HepG2 (cell line): Measurements from ENCODE around the gene TDRD3.

ENCODE experiments used
- CHD2 ChIP-seq: IDR thresholded peaks from 2 replicates; pipeline ENCODE4 v1.6.1; 2011; ENCODE audit warnings: low read depth, low read length, improper control_type of control experiment
- CREB1 ChIP-seq, 2 experiments: fragments of 450-650 bp in 1 of 2; IDR thresholded peaks; 2 replicates each; pipeline ENCODE4 v1.6.1; 2016 to 2017; ENCODE audit warnings: control low read depth in 1 of 2, mild to moderate bottlenecking in 1 of 2, missing compliant biosample characterization in 1 of 2, missing genetic modification characterization in 1 of 2
- ETV6 ChIP-seq: sonication (generic); formaldehyde crosslinking; conservative IDR thresholded peaks from 2 replicates; pipeline ENCODE4 v1.4.0; 2020; ENCODE audit warnings: missing genetic modification reagents
- IKZF1 ChIP-seq: fragments of 450-650 bp; IDR thresholded peaks from 2 replicates; pipeline ENCODE4 v1.7.1; 2016
- NFE2L2 ChIP-seq: fragments of 150-350 bp; IDR thresholded peaks from 2 replicates; pipeline ENCODE4 v1.6.1; 2014; ENCODE audit warnings: low read length
- POLR2A ChIP-seq, 2 experiments: IDR thresholded peaks; 2 replicates each; pipeline ENCODE4 v1.6.1; 2011; ENCODE audit warnings: low read depth in 2 of 2, low read length in 2 of 2, mild to moderate bottlenecking in 1 of 2, moderate library complexity in 1 of 2; ENCODE audit not compliant: insufficient read depth in 1 of 2
- REXO4 ChIP-seq: sonication (generic); formaldehyde crosslinking; IDR thresholded peaks from 2 replicates; pipeline ENCODE4 v1.8.0; 2022; ENCODE audit warnings: missing genetic modification reagents, mild to moderate bottlenecking, borderline replicate concordance
- SOX13 ChIP-seq, 3 experiments: fragments of 450-650 bp in 1 of 3; sonication (generic) in 1 of 3; formaldehyde crosslinking in 1 of 3; IDR thresholded peaks in 2 of 3; conservative IDR thresholded peaks in 1 of 3; 2 replicates each; pipeline versions ENCODE4 v1.5.0 to v1.6.1; 2016 to 2020; ENCODE audit warnings: antibody characterized with exemption in 1 of 3, mild to moderate bottlenecking in 1 of 3, missing compliant biosample characterization in 1 of 3, missing genetic modification reagents in 1 of 3, moderate library complexity in 1 of 3
- TOE1 ChIP-seq: sonication (generic); formaldehyde crosslinking; IDR thresholded peaks from 2 replicates; pipeline ENCODE4 v1.4.0; 2020; ENCODE audit warnings: mild to moderate bottlenecking, missing genetic modification reagents
- ZNF207 ChIP-seq: fragments of 450-650 bp; IDR thresholded peaks from 2 replicates; pipeline ENCODE4 v1.6.1; 2016; ENCODE audit warnings: antibody characterized with exemption, borderline replicate concordance
- TF ChIP-seq, protein P1 (sequence below): sonication (generic); formaldehyde crosslinking; IDR thresholded peaks from 2 replicates; pipeline ENCODE4 v1.8.0; 2022; ENCODE audit warnings: mild to moderate bottlenecking, missing genetic modification reagents, moderate library complexity
- TF ChIP-seq, protein P2 (sequence below), 2 experiments: IDR thresholded peaks; 2 replicates each; pipeline ENCODE4 v1.6.1; 2011 to 2012; ENCODE audit warnings: low read length in 2 of 2, borderline replicate concordance in 1 of 2, low read depth in 1 of 2, mild to moderate bottlenecking in 1 of 2, moderate library complexity in 1 of 2
- TF ChIP-seq, protein P3 (sequence below): sonication (generic); formaldehyde crosslinking; IDR thresholded peaks from 2 replicates; pipeline ENCODE4 v1.4.0; 2020; ENCODE audit warnings: missing genetic modification reagents

DNA sequence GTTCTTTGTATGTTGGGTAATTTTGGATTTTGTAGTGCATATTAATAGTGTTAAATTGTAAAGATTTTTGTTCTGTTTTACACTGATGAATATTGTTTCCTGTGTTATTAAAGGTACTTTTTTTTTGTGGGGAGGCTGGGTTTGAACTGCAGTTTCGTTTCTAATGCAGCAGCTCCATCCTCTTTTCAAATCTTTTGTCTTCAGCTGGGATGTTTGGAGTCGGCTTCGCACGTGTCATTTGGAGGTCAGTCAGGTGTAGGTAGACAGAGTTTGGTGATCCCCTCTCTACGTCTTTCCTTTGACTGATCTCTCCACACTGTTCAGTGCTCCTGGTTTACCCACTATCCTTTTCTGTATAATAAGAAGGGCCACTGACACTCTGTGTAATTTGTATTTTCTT lies 30.3 kb downstream of the TDRD3 start:
- TF ChIP-seq ETV6 (no peak), SOX13 (IDR thresholded peaks at IDR 0.05) (no peak), SOX13 (CRISPR knock-in tag; conservative IDR thresholded peaks at IDR 0.05 in 1 of 2, IDR thresholded peaks at IDR 0.05 in 1 of 2) (no peak), CHD2 (no peak), CREB1 (IDR thresholded peaks at IDR 0.05) (no peak), CREB1 (CRISPR knock-in tag; IDR thresholded peaks at IDR 0.05) (no peak), NFE2L2 (no peak), ZNF207 (no peak), REXO4 (CRISPR knock-in tag) (no peak), POLR2A (IDR thresholded peaks at IDR 0.05; ENCODE audit: insufficient read depth in 1 of 2, low read depth in 2 of 2, low read length in 2 of 2) (no peak), TOE1 (no peak), IKZF1 (no peak)
- TF ChIP-seq, protein P1, sequence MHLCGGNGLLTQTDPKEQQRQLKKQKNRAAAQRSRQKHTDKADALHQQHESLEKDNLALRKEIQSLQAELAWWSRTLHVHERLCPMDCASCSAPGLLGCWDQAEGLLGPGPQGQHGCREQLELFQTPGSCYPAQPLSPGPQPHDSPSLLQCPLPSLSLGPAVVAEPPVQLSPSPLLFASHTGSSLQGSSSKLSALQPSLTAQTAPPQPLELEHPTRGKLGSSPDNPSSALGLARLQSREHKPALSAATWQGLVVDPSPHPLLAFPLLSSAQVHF = no peak
- TF ChIP-seq, protein P2, sequence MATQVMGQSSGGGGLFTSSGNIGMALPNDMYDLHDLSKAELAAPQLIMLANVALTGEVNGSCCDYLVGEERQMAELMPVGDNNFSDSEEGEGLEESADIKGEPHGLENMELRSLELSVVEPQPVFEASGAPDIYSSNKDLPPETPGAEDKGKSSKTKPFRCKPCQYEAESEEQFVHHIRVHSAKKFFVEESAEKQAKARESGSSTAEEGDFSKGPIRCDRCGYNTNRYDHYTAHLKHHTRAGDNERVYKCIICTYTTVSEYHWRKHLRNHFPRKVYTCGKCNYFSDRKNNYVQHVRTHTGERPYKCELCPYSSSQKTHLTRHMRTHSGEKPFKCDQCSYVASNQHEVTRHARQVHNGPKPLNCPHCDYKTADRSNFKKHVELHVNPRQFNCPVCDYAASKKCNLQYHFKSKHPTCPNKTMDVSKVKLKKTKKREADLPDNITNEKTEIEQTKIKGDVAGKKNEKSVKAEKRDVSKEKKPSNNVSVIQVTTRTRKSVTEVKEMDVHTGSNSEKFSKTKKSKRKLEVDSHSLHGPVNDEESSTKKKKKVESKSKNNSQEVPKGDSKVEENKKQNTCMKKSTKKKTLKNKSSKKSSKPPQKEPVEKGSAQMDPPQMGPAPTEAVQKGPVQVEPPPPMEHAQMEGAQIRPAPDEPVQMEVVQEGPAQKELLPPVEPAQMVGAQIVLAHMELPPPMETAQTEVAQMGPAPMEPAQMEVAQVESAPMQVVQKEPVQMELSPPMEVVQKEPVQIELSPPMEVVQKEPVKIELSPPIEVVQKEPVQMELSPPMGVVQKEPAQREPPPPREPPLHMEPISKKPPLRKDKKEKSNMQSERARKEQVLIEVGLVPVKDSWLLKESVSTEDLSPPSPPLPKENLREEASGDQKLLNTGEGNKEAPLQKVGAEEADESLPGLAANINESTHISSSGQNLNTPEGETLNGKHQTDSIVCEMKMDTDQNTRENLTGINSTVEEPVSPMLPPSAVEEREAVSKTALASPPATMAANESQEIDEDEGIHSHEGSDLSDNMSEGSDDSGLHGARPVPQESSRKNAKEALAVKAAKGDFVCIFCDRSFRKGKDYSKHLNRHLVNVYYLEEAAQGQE (IDR thresholded peaks at IDR 0.05; ENCODE audit: borderline replicate concordance in 1 of 2, low read depth in 1 of 2, low read length in 2 of 2) = no peak
- TF ChIP-seq, protein P3, sequence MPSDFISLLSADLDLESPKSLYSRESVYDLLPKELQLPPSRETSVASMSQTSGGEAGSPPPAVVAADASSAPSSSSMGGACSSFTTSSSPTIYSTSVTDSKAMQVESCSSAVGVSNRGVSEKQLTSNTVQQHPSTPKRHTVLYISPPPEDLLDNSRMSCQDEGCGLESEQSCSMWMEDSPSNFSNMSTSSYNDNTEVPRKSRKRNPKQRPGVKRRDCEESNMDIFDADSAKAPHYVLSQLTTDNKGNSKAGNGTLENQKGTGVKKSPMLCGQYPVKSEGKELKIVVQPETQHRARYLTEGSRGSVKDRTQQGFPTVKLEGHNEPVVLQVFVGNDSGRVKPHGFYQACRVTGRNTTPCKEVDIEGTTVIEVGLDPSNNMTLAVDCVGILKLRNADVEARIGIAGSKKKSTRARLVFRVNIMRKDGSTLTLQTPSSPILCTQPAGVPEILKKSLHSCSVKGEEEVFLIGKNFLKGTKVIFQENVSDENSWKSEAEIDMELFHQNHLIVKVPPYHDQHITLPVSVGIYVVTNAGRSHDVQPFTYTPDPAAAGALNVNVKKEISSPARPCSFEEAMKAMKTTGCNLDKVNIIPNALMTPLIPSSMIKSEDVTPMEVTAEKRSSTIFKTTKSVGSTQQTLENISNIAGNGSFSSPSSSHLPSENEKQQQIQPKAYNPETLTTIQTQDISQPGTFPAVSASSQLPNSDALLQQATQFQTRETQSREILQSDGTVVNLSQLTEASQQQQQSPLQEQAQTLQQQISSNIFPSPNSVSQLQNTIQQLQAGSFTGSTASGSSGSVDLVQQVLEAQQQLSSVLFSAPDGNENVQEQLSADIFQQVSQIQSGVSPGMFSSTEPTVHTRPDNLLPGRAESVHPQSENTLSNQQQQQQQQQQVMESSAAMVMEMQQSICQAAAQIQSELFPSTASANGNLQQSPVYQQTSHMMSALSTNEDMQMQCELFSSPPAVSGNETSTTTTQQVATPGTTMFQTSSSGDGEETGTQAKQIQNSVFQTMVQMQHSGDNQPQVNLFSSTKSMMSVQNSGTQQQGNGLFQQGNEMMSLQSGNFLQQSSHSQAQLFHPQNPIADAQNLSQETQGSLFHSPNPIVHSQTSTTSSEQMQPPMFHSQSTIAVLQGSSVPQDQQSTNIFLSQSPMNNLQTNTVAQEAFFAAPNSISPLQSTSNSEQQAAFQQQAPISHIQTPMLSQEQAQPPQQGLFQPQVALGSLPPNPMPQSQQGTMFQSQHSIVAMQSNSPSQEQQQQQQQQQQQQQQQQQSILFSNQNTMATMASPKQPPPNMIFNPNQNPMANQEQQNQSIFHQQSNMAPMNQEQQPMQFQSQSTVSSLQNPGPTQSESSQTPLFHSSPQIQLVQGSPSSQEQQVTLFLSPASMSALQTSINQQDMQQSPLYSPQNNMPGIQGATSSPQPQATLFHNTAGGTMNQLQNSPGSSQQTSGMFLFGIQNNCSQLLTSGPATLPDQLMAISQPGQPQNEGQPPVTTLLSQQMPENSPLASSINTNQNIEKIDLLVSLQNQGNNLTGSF (CRISPR knock-in tag) = no peak
